Right atrium auricular region (tissue), 2 donors: ENCODE results near the gene GPX2. TPM values are rescaled to one million over a fixed set of nuclear protein-coding genes. Genes with fewer than 3 reads are reported as not detected.

Experiments
- DNase-seq: peaks from one replicate; pipeline ENCODE4 v3.0.0-alpha.2; 2019; ENCODE audit warnings: low spot score
- H3K27ac ChIP-seq, 2 donors: fragments of 200-600 bp; sonication (generic); 1 replicate in 1 of 2; 2 replicates in 1 of 2; pipeline ENCODE4 v1.5.1; 2016 to 2019
- H3K27me3 ChIP-seq, 2 donors: fragments of 200-600 bp; sonication (generic); one replicate each; pipeline versions ENCODE4 v1.5.1 to v1.6.0; 2017 to 2019
- H3K36me3 ChIP-seq: fragments of 200-600 bp; sonication (generic); one replicate; pipeline ENCODE4 v1.5.1; 2016
- H3K4me1 ChIP-seq, 2 donors: fragments of 200-600 bp; sonication (generic); one replicate each; pipeline versions ENCODE4 v1.5.1 to v1.6.0; 2017 to 2019
- H3K4me3 ChIP-seq, 2 donors: fragments of 200-600 bp; sonication (generic); 1 replicate in 1 of 2; 2 replicates in 1 of 2; pipeline ENCODE4 v1.5.1; 2017 to 2019; ENCODE audit warnings: mild to moderate bottlenecking in 1 of 2, moderate library complexity in 1 of 2
- H3K9me3 ChIP-seq, 2 donors: fragments of 200-600 bp; sonication (generic); one replicate each; pipeline ENCODE4 v1.5.1; 2019
- CTCF ChIP-seq, 2 donors: fragments of 200-600 bp; sonication (generic); IDR thresholded peaks; one replicate each; pipeline ENCODE4 v1.5.1; 2019; ENCODE audit warnings: antibody characterized with exemption in 2 of 2
- total RNA-seq, 2 donors: library from RNA; depleted of rRNA; stranded (reverse); fragments of >200 nt; gene quantifications; one replicate each; pipeline ENCODE4 v1.1.0, GENCODE V29; 2016

The GPX2 gene
- not detected for total RNA-seq

GRCh38 chr14:64942531-64943111 lies at the start of gene GPX2:
Gene GPX2, minus strand, starts transcription at chr14:64942745. Its CDS starts 19 bp downstream, at chr14:64942726.
- Histone ChIP-seq H3K27ac (no peak within 1 kb of the TSS), H3K9me3 (no peaks in the 10 kb centered on the region), H3K4me3 (no peak within 1 kb of the TSS), H3K27me3 (no peaks in the 10 kb centered on the region), H3K4me1 (peaks cover 0 to 3% of the 10 kb centered on the region in 2 donors), H3K36me3 (peaks cover 2% of the 10 kb centered on the region)
- DNase-seq: peak; percentile 46
- no peak for TF ChIP-seq CTCF (IDR thresholded peaks at IDR 0.05)

- Histone ChIP-seq H3K27me3 (no peaks in the 10 kb centered on the region), H3K4me3 (no peak overlapping the region), H3K9me3 (no peaks in the 10 kb centered on the region), H3K4me1 (peaks cover 0 to 18% of the 10 kb centered on the region in 2 donors), H3K36me3 (no peaks in the 10 kb centered on the region), H3K27ac (no peak overlapping the region)
- TF ChIP-seq CTCF (IDR thresholded peaks at IDR 0.05): no peak
- no peak for DNase-seq
These were observed 48.4 kb upstream of the GPX2 start for GRCh38 chr14:64990939-64991338.

- DNase-seq: no peak
- Histone ChIP-seq H3K9me3 (no peaks in the 10 kb centered on the region), H3K27ac (no peak overlapping the region), H3K36me3 (no peaks in the 10 kb centered on the region), H3K4me1 (peaks cover 0 to 18% of the 10 kb centered on the region in 2 donors), H3K27me3 (no peaks in the 10 kb centered on the region), H3K4me3 (no peak overlapping the region)
- TF ChIP-seq CTCF (IDR thresholded peaks at IDR 0.05): no peak
These were observed 47.8 kb upstream of the GPX2 start for GRCh38 chr14:64990296-64990695.

- H3K9me3 ChIP-seq: no peaks in the 10 kb centered on the region
- TF ChIP-seq CTCF (IDR thresholded peaks at IDR 0.05): no peak
- peak overlapping the region; percentile 88 to 89 for H3K27ac ChIP-seq
- H3K36me3 ChIP-seq: no peaks in the 10 kb centered on the region
- H3K27me3 ChIP-seq: no peaks in the 10 kb centered on the region
- H3K4me1 ChIP-seq: peaks cover 0 to 18% of the 10 kb centered on the region in 2 donors
- no peak for DNase-seq
- peak overlapping the region; percentile 49 to 88 for H3K4me3 ChIP-seq
These were observed 44.9 kb upstream of the GPX2 start for GRCh38 chr14:64987438-64987767.

GRCh38 chr14:64986648-64987437 lies 44.3 kb upstream of the GPX2 start, which contains the start of gene FNTB:
Gene FNTB, plus strand, starts transcription at chr14:64986895. Its CDS starts 59 bp downstream, at chr14:64986954.
- H3K4me3 ChIP-seq: peak within 1 kb of the TSS; percentile 49 to 88
- peak; percentile 95 for DNase-seq
- peaks cover 0 to 18% of the 10 kb centered on the region in 2 donors for H3K4me1 ChIP-seq
- H3K27ac ChIP-seq: peak within 1 kb of the TSS; percentile 88 to 89
- H3K9me3 ChIP-seq: no peaks in the 10 kb centered on the region
- no peaks in the 10 kb centered on the region for H3K27me3 ChIP-seq
- no peaks in the 10 kb centered on the region for H3K36me3 ChIP-seq
- peak; percentile 79 to 84 for TF ChIP-seq CTCF (IDR thresholded peaks at IDR 0.05)
